Measurements from ENCODE around the gene IARS1.

- TF ChIP-seq CTCF (IDR thresholded peaks at IDR 0.05; ENCODE audit: insufficient read depth, low read length, poor library complexity, severe bottlenecking): no peak
- TF ChIP-seq EZH2phosphoT487 (conservative IDR thresholded peaks at IDR 0.05; ENCODE audit: low read length): no peak
These were observed 39.2 kb upstream of the IARS1 start for GRCh38 chr9:92332577-92333281.

Measured in SU-DHL-6 (cell line).